GM12878 (cell line): ENCODE data around the gene TSPAN31. TPM values are rescaled to one million over a fixed set of nuclear protein-coding genes. Genes with fewer than 3 reads are reported as not detected.

ENCODE experiments used
- ATAC-seq: fragments of 200-7000 bp; cut with Tn5 transposase; 3 replicates; pipeline ENCODE4 v1.9.1; 2020; ENCODE audit warnings: mild to moderate bottlenecking, moderate library complexity
- BruUV-seq: library from RNA; stranded (reverse); fragments of 400-500 nt; replicated peaks from 2 replicates; lab custom pipeline; 2021; lab: Mats Ljungman, UMichigan
- CTCF ChIA-PET: fragments of 300-600 bp; sonication (Branson Sonifier 250); formaldehyde crosslinking; extraction: SDS; loops from one replicate; lab custom pipeline; 2021; ENCODE audit warnings: inconsistent platforms; lab: Yijun Ruan, JAX
- POLR2A ChIA-PET: fragments of 350-600 bp; formaldehyde crosslinking; extraction: SDS; loops from one replicate; lab custom pipeline; 2021; ENCODE audit warnings: inconsistent platforms; lab: Charles Lee
- RAD21 ChIA-PET: fragments of 300-600 bp; sonication (Branson Sonifier 250); formaldehyde crosslinking; loops from one replicate; lab custom pipeline; 2023; ENCODE audit warnings: antibody characterized with exemption; ENCODE audit not compliant: unreplicated experiment; lab: Charles Lee
- SMC1A ChIA-PET: fragments of 300-600 bp; sonication (Branson Sonifier 250); formaldehyde crosslinking; loops from one replicate; lab custom pipeline; 2023; ENCODE audit not compliant: unreplicated experiment, uncharacterized antibody; lab: Charles Lee
- DNase-seq: peaks from one replicate; pipeline ENCODE4 v3.0.0-alpha.2; 2011; ENCODE audit warnings: low read depth, low spot score
- FAIRE-seq: peaks from 3 replicates; lab custom pipeline; 2011; peaks lifted over from hg19 to GRCh38; lab: Jason Lieb, UNC
- H2AFZ ChIP-seq: 2 replicates; pipeline ENCODE4 v1.6.0; 2011; ENCODE audit warnings: low read depth, low read length, control low read depth; ENCODE audit not compliant: control insufficient read depth
- H3K27ac ChIP-seq: 2 replicates; pipeline ENCODE4 v1.5.1; 2011; ENCODE audit warnings: control low read depth; ENCODE audit not compliant: control insufficient read depth, insufficient read depth
- H3K27me3 ChIP-seq, 2 experiments: replicated peaks in 1 of 2; 2 replicates each; pipeline versions ENCODE4 v1.6.0 to v1.6.1; 2011; ENCODE audit warnings: low read length in 1 of 2; ENCODE audit not compliant: control insufficient read depth in 2 of 2, insufficient read depth in 2 of 2
- H3K36me3 ChIP-seq, 2 experiments: 2 replicates each; pipeline ENCODE4 v1.5.1; 2011; ENCODE audit warnings: low read length in 1 of 2; ENCODE audit not compliant: control insufficient read depth in 2 of 2, insufficient read depth in 2 of 2
- H3K4me1 ChIP-seq: 2 replicates; pipeline ENCODE4 v1.6.1; 2011; ENCODE audit warnings: mild to moderate bottlenecking, low read length, moderate library complexity, mixed read lengths; ENCODE audit not compliant: control insufficient read depth, insufficient read depth
- H3K4me2 ChIP-seq: 2 replicates; pipeline ENCODE4 v1.6.0; 2011; ENCODE audit warnings: control low read depth; ENCODE audit not compliant: control insufficient read depth, insufficient read depth
- H3K4me3 ChIP-seq: fragments of 200-600 bp; sonication (generic); 2 replicates; pipeline ENCODE4 v1.5.1; 2016
- H3K79me2 ChIP-seq: 2 replicates; pipeline ENCODE4 v1.6.0; 2011; ENCODE audit warnings: low read length; ENCODE audit not compliant: control insufficient read depth, insufficient read depth
- H3K9ac ChIP-seq: 2 replicates; pipeline ENCODE4 v1.8.0; 2011; ENCODE audit warnings: low read length, control low read depth, mixed read lengths; ENCODE audit not compliant: control insufficient read depth, insufficient read depth
- H3K9me3 ChIP-seq: replicated peaks from 3 replicates; pipeline ENCODE4 v1.5.1; 2011; ENCODE audit warnings: mild to moderate bottlenecking, low read length; ENCODE audit not compliant: control insufficient read depth, insufficient read depth
- H4K20me1 ChIP-seq: 2 replicates; pipeline ENCODE4 v1.6.0; 2011; ENCODE audit not compliant: control insufficient read depth, insufficient read depth
- LARP7 ChIP-seq: fragments of 450-650 bp; IDR thresholded peaks from 2 replicates; pipeline ENCODE4 v1.6.1; 2017; ENCODE audit warnings: mild to moderate bottlenecking
- NFYB ChIP-seq: IDR thresholded peaks from 2 replicates; pipeline ENCODE4 v1.6.1; 2011; ENCODE audit warnings: low read depth, mild to moderate bottlenecking, low read length, improper control_type of control experiment, moderate library complexity; ENCODE audit not compliant: insufficient read depth
- NR2C2 ChIP-seq: IDR thresholded peaks from 2 replicates; pipeline ENCODE4 v1.6.1; 2011; ENCODE audit warnings: borderline replicate concordance, low read depth; ENCODE audit not compliant: control insufficient read depth, insufficient read length
- SMAD5 ChIP-seq: IDR thresholded peaks from 2 replicates; pipeline ENCODE4 v1.6.1; 2016; ENCODE audit warnings: antibody characterized with exemption, low read depth
- ZNF274 ChIP-seq: IDR thresholded peaks from one replicate; pipeline ENCODE4 v1.8.0; 2011; ENCODE audit not compliant: insufficient read length, insufficient read depth
- ZNF592 ChIP-seq: fragments of 450-650 bp; IDR thresholded peaks from 2 replicates; pipeline ENCODE4 v1.6.1; 2017; ENCODE audit warnings: mild to moderate bottlenecking, moderate library complexity
- WGBS: methylation state at CpG from one replicate; pipeline ENCODE4 v1.1.6; 2016; ENCODE audit warnings: low lambda C conversion rate; ENCODE audit not compliant: insufficient replicate concordance, insufficient coverage; ENCODE audit errors: missing lambda C conversion rate; 5-methylcytosine and 5-hydroxymethylcytosine counted together
- in situ Hi-C: fragments of 300-500 bp; cut with MboI; formaldehyde crosslinking; loops from 9 replicates; pipeline ENCODE4 v1.14.3; 2018; ENCODE audit warnings: mixed read lengths
- intact Hi-C: fragments of 100-400 bp; cut with micrococcal nuclease; formaldehyde crosslinking; loops from one replicate; pipeline ENCODE4 v1.14.2; 2022; ENCODE audit not compliant: unreplicated experiment
- polyA plus RNA-seq, 11 experiments: library from polyadenylated mRNA; depleted of rRNA in 4 of 11; unstranded in 6 of 11; stranded (reverse) in 5 of 11; fragments of >200 nt; fragmentation: Nextera tagmentation in 4 of 11; fragmentation: Illumina TruSeq in 1 of 11; extraction: Ambion mirVana in 4 of 11; extraction: Trizol in 1 of 11; gene quantifications; 1 replicate in 1 of 11; 2 replicates in 10 of 11; pipeline versions ENCODE4 v1.2.1 to v1.2.3, GENCODE V29; 2011 to 2016; ENCODE audit warnings: inconsistent platforms in 2 of 11, missing spikeins in 2 of 11, low read depth in 1 of 11
- total RNA-seq, 4 experiments: library from RNA; depleted of rRNA in 3 of 4; stranded (reverse); fragments of >200 nt in 3 of 4; fragmentation: Illumina TruSeq in 1 of 4; extraction: Trizol in 1 of 4; gene quantifications; 2 replicates each; pipeline versions ENCODE4 v1.2.1 to v1.2.3, GENCODE V29; 2013 to 2021
- TF ChIP-seq, protein P1 (sequence below), 3 experiments: IDR thresholded peaks in 2 of 3; conservative IDR thresholded peaks in 1 of 3; 2 replicates each; pipeline ENCODE4 v1.5.1; 2011; ENCODE audit warnings: low read depth in 3 of 3, low read length in 3 of 3, mild to moderate bottlenecking in 3 of 3, control low read depth in 2 of 3, moderate library complexity in 2 of 3, inconsistent platforms in 1 of 3, mixed read lengths in 1 of 3; ENCODE audit not compliant: control insufficient read depth in 2 of 3, insufficient read depth in 1 of 3; ENCODE audit errors: extremely low read depth in 1 of 3
- TF ChIP-seq, protein P2 (sequence below): IDR thresholded peaks from 2 replicates; pipeline ENCODE4 v1.6.1; 2012; ENCODE audit warnings: improper control_type of control experiment, low read depth, low read length; ENCODE audit not compliant: insufficient replicate concordance
- TF ChIP-seq, protein P3 (sequence below): fragments of 450-650 bp; IDR thresholded peaks from 2 replicates; pipeline ENCODE4 v1.6.1; 2018; ENCODE audit warnings: borderline replicate concordance, mild to moderate bottlenecking; ENCODE audit not compliant: partially characterized antibody

The TSPAN31 gene
- total and polyA plus RNA-seq, 10 of the 15 experiments (the other 5 are each of a cell fraction or from before 2014, with no cell fraction given), result 11.8 to 32.2 (median 24.7) TPM

DNA sequence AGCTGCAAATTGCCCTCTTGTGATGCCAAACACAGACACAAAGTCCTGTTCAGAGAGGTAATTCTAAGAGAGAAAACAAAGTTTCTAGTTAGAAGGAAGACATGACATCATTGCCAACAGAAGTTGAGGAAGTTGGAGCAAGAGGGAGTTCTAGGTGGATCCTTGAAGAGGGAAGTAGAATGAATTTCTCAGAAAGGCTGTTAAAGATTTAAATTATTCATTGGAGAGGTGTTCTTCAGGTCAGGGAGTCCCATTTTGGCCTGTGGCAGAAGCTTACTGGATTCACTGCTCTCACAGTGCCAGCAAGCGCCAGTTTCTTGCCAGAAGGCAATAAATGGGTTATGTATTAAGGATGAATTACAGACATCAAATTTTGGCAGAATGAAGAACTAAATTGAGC, 53.1 kb downstream of the TSPAN31 start:
- 94% methylated on average over 1 of the region's 1 CpG for WGBS
- in situ Hi-C loops (no loop called here), intact Hi-C loops (no loop called here)
- Histone ChIP-seq H3K36me3 (peaks cover 6 to 28% of the 10 kb centered on the region in 2 experiments), H3K27me3 (no peaks in the 10 kb centered on the region), H3K4me1 (no peaks in the 10 kb centered on the region), H3K79me2 (no peaks in the 10 kb centered on the region), H3K4me3 (no peak overlapping the region), H3K9ac (no peak overlapping the region), H2AFZ (no peak overlapping the region), H4K20me1 (no peaks in the 10 kb centered on the region), H3K9me3 (no peaks in the 10 kb centered on the region), H3K27ac (no peak overlapping the region), H3K4me2 (no peak overlapping the region)
- ChIA-PET SMC1A (interaction anchor here (1.7 kb wide), 1 partner anchor 11 kb away, joined by 7 read pairs; no protein-coding TSS in a partner anchor), RAD21 (no interaction called here), POLR2A (interaction anchor here (1.1 kb wide), 1 partner anchor 39 kb away, joined by 3 read pairs; no protein-coding TSS in a partner anchor), CTCF (interaction anchor here (0.6 to 9.5 kb wide), 6 partner anchors 10 to 224 kb away, joined by 3 to 87 read pairs (median 4); no protein-coding TSS in a partner anchor)
- FAIRE-seq, result no peak
- no TSS peak for BruUV-seq
- DNase-seq, result no peak
- no peak for ATAC-seq
- TF ChIP-seq, protein P1, sequence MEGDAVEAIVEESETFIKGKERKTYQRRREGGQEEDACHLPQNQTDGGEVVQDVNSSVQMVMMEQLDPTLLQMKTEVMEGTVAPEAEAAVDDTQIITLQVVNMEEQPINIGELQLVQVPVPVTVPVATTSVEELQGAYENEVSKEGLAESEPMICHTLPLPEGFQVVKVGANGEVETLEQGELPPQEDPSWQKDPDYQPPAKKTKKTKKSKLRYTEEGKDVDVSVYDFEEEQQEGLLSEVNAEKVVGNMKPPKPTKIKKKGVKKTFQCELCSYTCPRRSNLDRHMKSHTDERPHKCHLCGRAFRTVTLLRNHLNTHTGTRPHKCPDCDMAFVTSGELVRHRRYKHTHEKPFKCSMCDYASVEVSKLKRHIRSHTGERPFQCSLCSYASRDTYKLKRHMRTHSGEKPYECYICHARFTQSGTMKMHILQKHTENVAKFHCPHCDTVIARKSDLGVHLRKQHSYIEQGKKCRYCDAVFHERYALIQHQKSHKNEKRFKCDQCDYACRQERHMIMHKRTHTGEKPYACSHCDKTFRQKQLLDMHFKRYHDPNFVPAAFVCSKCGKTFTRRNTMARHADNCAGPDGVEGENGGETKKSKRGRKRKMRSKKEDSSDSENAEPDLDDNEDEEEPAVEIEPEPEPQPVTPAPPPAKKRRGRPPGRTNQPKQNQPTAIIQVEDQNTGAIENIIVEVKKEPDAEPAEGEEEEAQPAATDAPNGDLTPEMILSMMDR (IDR thresholded peaks at IDR 0.05 in 2 of 3, conservative IDR thresholded peaks at IDR 0.05 in 1 of 3; ENCODE audit: control insufficient read depth in 2 of 3, extremely low read depth in 1 of 3, insufficient read depth in 1 of 3, low read depth in 3 of 3, low read length in 3 of 3), result no peak
- TF ChIP-seq LARP7 (no peak), SMAD5 (no peak), ZNF274 (no peak), ZNF592 (no peak), NFYB (no peak), NR2C2 (no peak)
- TF ChIP-seq, protein P2, sequence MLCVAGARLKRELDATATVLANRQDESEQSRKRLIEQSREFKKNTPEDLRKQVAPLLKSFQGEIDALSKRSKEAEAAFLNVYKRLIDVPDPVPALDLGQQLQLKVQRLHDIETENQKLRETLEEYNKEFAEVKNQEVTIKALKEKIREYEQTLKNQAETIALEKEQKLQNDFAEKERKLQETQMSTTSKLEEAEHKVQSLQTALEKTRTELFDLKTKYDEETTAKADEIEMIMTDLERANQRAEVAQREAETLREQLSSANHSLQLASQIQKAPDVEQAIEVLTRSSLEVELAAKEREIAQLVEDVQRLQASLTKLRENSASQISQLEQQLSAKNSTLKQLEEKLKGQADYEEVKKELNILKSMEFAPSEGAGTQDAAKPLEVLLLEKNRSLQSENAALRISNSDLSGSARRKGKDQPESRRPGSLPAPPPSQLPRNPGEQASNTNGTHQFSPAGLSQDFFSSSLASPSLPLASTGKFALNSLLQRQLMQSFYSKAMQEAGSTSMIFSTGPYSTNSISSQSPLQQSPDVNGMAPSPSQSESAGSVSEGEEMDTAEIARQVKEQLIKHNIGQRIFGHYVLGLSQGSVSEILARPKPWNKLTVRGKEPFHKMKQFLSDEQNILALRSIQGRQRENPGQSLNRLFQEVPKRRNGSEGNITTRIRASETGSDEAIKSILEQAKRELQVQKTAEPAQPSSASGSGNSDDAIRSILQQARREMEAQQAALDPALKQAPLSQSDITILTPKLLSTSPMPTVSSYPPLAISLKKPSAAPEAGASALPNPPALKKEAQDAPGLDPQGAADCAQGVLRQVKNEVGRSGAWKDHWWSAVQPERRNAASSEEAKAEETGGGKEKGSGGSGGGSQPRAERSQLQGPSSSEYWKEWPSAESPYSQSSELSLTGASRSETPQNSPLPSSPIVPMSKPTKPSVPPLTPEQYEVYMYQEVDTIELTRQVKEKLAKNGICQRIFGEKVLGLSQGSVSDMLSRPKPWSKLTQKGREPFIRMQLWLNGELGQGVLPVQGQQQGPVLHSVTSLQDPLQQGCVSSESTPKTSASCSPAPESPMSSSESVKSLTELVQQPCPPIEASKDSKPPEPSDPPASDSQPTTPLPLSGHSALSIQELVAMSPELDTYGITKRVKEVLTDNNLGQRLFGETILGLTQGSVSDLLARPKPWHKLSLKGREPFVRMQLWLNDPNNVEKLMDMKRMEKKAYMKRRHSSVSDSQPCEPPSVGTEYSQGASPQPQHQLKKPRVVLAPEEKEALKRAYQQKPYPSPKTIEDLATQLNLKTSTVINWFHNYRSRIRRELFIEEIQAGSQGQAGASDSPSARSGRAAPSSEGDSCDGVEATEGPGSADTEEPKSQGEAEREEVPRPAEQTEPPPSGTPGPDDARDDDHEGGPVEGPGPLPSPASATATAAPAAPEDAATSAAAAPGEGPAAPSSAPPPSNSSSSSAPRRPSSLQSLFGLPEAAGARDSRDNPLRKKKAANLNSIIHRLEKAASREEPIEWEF, result no peak
- TF ChIP-seq, protein P3, sequence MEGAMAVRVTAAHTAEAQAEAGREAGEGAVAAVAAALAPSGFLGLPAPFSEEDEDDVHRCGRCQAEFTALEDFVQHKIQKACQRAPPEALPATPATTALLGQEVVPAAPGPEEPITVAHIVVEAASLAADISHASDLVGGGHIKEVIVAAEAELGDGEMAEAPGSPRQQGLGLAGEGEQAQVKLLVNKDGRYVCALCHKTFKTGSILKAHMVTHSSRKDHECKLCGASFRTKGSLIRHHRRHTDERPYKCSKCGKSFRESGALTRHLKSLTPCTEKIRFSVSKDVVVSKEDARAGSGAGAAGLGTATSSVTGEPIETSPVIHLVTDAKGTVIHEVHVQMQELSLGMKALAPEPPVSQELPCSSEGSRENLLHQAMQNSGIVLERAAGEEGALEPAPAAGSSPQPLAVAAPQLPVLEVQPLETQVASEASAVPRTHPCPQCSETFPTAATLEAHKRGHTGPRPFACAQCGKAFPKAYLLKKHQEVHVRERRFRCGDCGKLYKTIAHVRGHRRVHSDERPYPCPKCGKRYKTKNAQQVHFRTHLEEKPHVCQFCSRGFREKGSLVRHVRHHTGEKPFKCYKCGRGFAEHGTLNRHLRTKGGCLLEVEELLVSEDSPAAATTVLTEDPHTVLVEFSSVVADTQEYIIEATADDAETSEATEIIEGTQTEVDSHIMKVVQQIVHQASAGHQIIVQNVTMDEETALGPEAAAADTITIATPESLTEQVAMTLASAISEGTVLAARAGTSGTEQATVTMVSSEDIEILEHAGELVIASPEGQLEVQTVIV, result no peak
